ENCODE measurements around the gene TRAPPC12.
A peak's percentile ranks its signal among the peaks of the same experiment; 100 is the strongest.

TRAPPC12 gene

GRCh38 chr2:3470856-3471737 is 91.6 kb downstream of the TRAPPC12 start:
- no peak for DNase-seq

DNA sequence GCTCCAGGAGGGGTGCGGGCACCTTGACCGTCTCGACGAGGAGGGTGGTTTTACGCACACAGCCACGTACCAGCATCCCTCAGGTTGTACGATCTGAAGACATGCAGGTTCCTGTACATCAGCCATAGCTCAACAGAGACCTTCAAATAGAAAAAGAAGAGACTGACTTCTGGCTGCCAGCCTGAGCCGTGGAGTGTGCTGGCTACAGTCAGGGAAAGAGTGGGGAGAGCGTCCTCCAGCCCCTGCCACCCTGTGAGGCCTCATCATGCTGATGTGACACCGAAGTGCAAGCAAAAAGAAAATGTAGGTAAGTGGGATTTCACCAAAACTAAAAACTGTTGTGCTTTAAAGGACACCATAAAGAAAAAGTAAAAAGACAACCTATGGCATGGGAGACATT is 92.8 kb downstream of the TRAPPC12 start:
- no peak for DNase-seq

DNA sequence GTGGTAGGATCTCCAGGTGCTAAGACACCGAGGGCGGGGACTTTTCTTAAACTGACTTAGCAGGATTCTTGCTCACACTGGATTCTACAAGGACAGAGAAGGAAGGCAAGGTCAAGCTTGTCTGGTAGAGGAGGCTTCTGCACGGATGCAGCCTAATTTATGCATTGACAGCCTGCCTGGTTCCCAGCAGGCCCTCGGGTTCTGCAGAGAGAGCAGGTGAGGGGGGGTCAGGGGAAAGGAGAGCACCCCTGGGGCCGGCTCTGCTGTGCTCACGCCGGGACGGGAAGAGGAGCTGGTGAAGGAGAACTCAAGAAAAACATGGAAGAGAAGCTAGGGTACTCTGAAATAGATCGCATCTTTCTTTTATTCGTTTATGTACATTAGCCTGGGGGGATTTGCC is 93.5 kb downstream of the TRAPPC12 start:
- no peak for DNase-seq

DNA sequence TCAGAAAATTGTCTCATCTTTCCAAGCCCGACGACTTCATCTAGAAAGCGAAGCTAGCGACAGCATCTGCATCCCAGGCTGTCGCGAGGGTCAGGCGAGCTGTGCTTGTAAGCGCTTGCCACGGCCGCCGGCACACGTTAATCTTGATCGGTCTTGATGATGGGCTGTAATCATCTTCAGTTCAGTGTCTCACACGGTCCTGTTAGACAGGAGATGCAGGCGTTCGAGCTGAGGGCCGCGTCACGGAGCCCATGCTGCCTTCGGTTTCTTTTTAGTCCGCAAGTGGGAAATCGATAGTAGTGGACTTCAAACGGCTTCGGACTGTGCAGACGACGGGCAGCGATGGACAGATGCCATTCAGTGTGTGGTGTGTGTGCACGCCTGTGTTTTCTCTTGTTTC is 96.3 kb downstream of the TRAPPC12 start:
- no peak for DNase-seq

GRCh38 chr2:3476321-3476984 is 97.0 kb downstream of the TRAPPC12 start:
- DNase-seq: no peak

DNA sequence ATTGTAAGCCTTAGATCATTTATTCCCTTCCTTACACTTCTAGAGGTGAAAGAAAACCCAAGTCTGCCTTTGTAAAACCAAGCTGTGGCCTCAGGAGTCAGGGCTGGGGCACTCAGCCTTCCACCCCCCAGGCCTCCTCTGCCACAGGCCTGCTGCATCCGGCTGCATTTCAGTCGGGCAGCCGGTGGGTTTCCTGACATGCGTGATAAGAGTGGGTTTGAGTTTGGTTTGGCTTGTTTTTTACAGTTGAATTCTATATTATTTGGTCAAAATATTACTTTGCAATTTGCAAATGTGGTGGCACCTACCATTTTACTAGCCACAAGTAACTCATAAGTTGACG is 97.5 kb downstream of the TRAPPC12 start:
- no peak for DNase-seq

DNA sequence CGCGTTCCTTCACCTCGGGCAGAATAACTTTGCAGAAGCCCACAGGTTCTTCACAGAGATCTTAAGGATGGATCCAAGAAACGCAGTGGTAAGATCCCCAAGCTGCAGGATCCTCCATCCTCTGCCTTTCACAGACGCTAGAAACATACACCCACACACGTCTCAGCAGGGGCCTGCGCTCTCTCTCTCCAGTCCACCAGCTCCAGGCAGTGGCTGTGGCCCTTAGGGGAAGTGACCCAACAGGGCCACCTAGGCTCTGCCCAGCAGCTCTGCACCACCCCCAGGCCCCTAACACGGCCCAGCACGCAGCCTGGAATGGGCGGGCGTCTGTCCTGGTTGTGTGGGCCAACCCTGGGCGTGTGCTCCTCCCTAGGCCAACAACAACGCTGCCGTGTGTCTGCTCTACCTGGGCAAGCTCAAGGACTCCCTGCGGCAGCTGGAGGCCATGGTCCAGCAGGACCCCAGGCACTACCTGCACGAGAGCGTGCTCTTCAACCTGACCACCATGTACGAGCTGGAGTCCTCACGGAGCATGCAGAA is 99.4 kb downstream of the TRAPPC12 start:
- DNase-seq: no peak

DNA sequence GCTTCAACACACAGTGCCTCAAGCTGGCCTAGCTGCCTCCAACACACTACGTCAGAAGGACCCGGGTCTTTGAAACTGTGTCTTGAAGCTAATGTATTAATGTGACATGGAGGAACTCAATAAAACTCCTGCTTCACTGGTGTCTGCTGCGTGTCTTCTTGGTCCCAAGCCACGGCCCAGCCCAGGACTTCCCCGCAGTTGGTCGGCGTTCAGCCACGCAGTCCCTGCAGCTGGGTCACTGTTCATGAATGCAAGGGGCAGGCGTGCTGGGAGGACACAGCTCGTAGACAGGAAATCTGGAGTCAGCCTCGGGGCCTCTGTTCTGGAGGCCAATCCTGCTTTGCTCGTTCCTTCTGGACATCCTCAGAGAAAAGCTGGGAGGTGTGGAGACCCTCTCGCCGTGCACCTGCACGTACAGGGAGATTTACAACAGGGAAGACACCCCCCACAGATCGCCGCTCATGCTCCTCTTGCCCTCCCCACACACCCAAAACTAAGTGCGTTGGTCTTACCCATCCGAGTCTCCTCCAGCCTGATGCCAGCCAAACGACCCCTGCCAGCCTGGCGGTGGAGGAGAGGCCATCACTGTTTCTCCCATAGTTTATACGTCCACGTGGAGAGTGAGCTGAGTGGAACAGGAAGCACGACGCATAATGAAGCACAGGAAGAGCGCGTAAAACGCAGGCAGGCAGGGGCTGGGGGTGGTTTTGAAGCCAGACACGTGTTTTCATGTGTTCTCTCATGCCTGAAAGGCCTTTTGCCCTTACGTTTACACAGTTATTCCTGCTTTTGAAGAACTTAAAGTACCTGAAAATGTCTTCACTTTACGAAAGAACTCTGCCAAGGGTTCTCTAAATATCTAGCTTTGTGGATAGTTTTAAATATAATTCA is 100.2 kb downstream of the TRAPPC12 start:
- DNase-seq: no peak

- DNase-seq: no peak
Measured at GRCh38 chr2:3480352-3481010, 101.0 kb downstream of the TRAPPC12 start.

GRCh38 chr2:3481011-3481400 is 101.5 kb downstream of the TRAPPC12 start:
- DNase-seq: no peak

- no peak for DNase-seq
Measured at GRCh38 chr2:3481736-3482362, 102.4 kb downstream of the TRAPPC12 start.

GRCh38 chr2:3482363-3482821 is 102.9 kb downstream of the TRAPPC12 start:
- DNase-seq: no peak

DNA sequence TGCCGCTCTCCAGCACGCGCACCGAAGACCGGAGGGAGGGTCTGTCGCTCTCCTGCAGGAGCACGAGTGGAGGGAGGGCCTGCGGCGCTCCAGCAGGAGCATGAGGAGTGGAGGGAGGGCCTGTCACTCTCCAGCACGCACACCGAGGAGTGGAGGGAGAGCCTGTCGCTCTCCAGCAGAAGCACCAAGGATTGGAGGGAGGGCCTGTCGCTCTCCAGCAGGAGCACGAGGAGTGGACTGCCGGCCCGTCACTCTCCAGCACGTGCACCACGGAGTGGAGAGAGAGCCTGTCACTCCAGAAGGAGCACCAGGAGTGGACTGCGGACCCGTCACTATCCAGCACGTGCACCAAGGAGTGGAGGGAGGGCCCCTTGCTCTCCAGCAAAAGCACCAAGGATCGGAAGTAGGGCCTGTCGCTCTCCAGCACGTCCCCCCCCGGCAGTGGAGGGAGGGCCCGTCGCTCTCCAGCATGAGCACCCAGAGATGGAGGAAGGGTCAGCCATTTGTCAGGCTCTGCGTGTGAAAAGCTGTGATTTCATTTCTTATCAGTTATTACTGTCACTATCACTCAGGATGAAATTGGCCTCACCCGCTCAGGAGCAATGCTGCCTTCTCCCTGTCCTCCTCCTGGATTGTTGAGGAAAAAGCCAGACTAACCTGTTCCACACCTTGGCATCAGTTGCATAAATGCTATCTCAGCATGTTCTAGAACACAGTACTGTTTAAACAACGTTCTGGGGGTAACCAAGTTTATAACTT is 103.9 kb downstream of the TRAPPC12 start:
- peak; percentile 69 for DNase-seq

GRCh38 chr2:3483986-3484960 is 104.8 kb downstream of the TRAPPC12 start:
- DNase-seq: peak; percentile 11

DNA sequence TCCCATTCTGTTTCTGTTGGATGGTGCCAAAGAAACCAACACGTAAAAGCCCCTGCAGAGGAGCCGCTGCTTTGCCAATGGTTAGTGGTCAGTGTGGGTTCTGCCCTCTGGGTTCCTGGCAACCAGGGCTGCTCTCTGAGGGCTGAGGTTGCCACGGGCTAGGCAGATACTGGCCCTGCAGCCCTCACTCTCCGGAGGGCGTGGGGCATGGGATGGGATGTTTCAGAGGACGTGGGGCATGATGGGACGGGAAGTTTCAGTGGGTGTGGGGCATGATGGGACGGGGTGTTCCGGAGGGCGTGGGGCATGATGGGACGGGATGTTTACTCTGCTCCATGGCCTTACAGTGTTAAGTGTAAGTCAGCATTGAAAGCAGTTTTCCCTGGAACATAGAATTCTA is 105.7 kb downstream of the TRAPPC12 start:
- DNase-seq: peak; percentile 31

GRCh38 chr2:3486047-3487027 is 106.8 kb downstream of the TRAPPC12 start:
- peak; percentile 16 for DNase-seq

DNA sequence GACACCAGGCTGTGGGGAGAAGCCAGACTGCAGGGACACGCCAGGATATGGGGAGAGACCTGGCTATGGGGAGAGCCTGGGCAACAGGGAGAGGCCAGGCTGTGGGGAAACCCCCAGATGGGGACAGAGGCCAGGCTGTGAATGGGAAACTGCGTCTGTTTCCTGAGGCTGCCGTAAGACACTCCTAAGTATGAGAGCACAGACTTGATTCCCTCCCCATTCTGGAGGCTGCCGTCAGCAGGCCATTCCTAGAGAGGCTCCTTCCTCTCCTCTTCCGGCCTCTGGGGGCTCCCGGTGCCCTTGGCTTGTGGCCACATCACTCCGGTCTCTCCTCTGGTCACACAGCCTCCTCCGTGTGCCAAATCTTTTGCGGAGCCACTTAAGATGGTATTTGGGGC is 107.5 kb downstream of the TRAPPC12 start:
- peak; percentile 15 for DNase-seq

DNA sequence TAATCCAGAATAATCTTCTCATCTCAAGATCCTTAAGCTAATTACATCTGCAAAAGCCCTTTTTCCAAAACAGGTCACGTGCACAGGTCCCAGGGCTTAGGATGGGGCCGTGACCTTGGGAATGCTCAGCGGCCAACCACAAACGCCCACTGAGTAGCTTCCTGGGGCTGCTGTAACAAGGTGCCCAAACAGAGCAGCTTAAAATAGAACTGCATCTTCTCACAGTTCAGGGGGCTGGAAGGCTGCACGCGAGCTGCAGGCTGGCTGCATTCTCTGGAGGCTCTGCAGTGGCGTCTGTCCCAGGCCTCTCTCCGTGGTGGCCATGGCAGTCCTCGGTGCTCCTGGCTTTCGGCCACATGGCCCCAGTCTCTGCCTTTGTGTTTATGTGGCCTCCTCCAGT is 107.9 kb downstream of the TRAPPC12 start:
- peak; percentile 25 for DNase-seq

All from femur (tissue), 1 donor.